T-cell (primary cell): ENCODE data around the gene TOP1. TPM values are rescaled to one million over a fixed set of nuclear protein-coding genes. Genes with fewer than 3 reads are reported as not detected.

Experiments used
- ATAC-seq, 4 experiments: fragments of 200-7000 bp in 3 of 4; fragments of 150-1000 bp in 1 of 4; cut with Tn5 transposase; replicated peaks in 1 of 4; 1 replicate in 3 of 4; 2 replicates in 1 of 4; pipeline ENCODE4 v1.10.0; 2021; ENCODE audit warnings: moderate library complexity in 3 of 4, mild to moderate bottlenecking in 2 of 4, moderate number of reproducible peaks in 1 of 4
- CTCF ChIA-PET, 2 donors: fragments of 300-600 bp; sonication (Branson Sonifier 250); formaldehyde crosslinking; loops; one replicate each; lab custom pipeline; 2022; ENCODE audit warnings: antibody characterized with exemption in 2 of 2; lab: Charles Lee
- POLR2A ChIA-PET, 2 donors: fragments of 300-600 bp; sonication (Branson Sonifier 250); formaldehyde crosslinking; loops; one replicate each; lab custom pipeline; 2022; ENCODE audit warnings: antibody characterized with exemption in 2 of 2; lab: Charles Lee
- DNase-seq, 35 experiments: peaks; one replicate each; pipeline versions ENCODE4 v3.0.0 to v3.0.0-alpha.2; 2013 to 2023
- H3K27ac ChIP-seq: one replicate; pipeline ENCODE4 v1.5.1; 2013; ENCODE audit warnings: low read length
- H3K27me3 ChIP-seq, 2 experiments: replicated peaks in 1 of 2; 1 replicate in 1 of 2; 2 replicates in 1 of 2; pipeline versions ENCODE4 v1.6.1 to v1.7.0; 2013; ENCODE audit warnings: low read length in 1 of 2, mixed read lengths in 1 of 2; ENCODE audit not compliant: control insufficient read depth in 2 of 2, insufficient read depth in 2 of 2; ENCODE audit errors: extremely low read depth in 1 of 2
- H3K36me3 ChIP-seq, 2 donors: 1 replicate in 1 of 2; 2 replicates in 1 of 2; pipeline versions ENCODE4 v1.6.1 to v1.7.0; 2013; ENCODE audit warnings: low read length in 1 of 2; ENCODE audit not compliant: control insufficient read depth in 2 of 2, insufficient read depth in 1 of 2; ENCODE audit errors: extremely low read depth in 1 of 2
- H3K4me1 ChIP-seq, 2 experiments: 1 replicate in 1 of 2; 2 replicates in 1 of 2; pipeline versions ENCODE4 v1.6.1 to v1.7.0; 2013; ENCODE audit warnings: low read length in 2 of 2, mixed read lengths in 1 of 2; ENCODE audit not compliant: insufficient read depth in 2 of 2, control insufficient read depth in 1 of 2; ENCODE audit errors: extremely low read depth in 1 of 2
- H3K4me3 ChIP-seq, 2 donors: 1 replicate in 1 of 2; 2 replicates in 1 of 2; pipeline versions ENCODE4 v1.5.1 to v1.7.0; 2013; ENCODE audit warnings: mild to moderate bottlenecking in 2 of 2, low read length in 1 of 2, moderate library complexity in 1 of 2; ENCODE audit not compliant: control insufficient read depth in 1 of 2; ENCODE audit errors: extremely low read depth in 1 of 2
- H3K9me3 ChIP-seq: 2 replicates; pipeline ENCODE4 v1.7.0; 2013
- H3K27ac Mint-ChIP-seq, 2 donors: one replicate each; pipeline ENCODE4 v1.8.0; 2020 to 2021; ENCODE audit warnings: mild to moderate bottlenecking in 2 of 2, mixed read lengths in 2 of 2
- H3K27me3 Mint-ChIP-seq, 2 donors: one replicate each; pipeline ENCODE4 v1.8.0; 2021 to 2022; ENCODE audit warnings: mixed read lengths in 2 of 2
- H3K36me3 Mint-ChIP-seq: one replicate; pipeline ENCODE4 v1.8.0; 2021; ENCODE audit warnings: mixed read lengths
- H3K4me1 Mint-ChIP-seq, 3 donors: one replicate each; pipeline ENCODE4 v1.8.0; 2020 to 2022; ENCODE audit warnings: mixed read lengths in 3 of 3, mild to moderate bottlenecking in 1 of 3
- H3K4me3 Mint-ChIP-seq, 3 donors: one replicate each; pipeline ENCODE4 v1.8.0; 2020 to 2022; ENCODE audit warnings: mild to moderate bottlenecking in 3 of 3, mixed read lengths in 3 of 3, moderate library complexity in 3 of 3
- H3K9me3 Mint-ChIP-seq, 3 donors: one replicate each; pipeline ENCODE4 v1.8.0; 2020 to 2022; ENCODE audit warnings: mixed read lengths in 3 of 3
- WGBS: methylation state at CpG from one replicate; pipeline ENCODE4 v1.1.5; 2013; ENCODE audit warnings: missing lambda C conversion rate; ENCODE audit not compliant: insufficient coverage; 5-methylcytosine and 5-hydroxymethylcytosine counted together
- total RNA-seq, 35 experiments: library from RNA in 6 of 35; stranded (reverse) in 6 of 35; fragments of 120-200 nt in 1 of 35; gene quantifications; one replicate each; pipeline versions ENCODE4 v1.2.1 to v1.2.4 and lab custom pipeline; 2013 to 2026

The TOP1 gene
- total RNA-seq, 5 donors from 2014 or later (not counting 1 experiment from before 2014, with no cell fraction given) = 30.2 to 41.2 (median 38.1) TPM

DNA sequence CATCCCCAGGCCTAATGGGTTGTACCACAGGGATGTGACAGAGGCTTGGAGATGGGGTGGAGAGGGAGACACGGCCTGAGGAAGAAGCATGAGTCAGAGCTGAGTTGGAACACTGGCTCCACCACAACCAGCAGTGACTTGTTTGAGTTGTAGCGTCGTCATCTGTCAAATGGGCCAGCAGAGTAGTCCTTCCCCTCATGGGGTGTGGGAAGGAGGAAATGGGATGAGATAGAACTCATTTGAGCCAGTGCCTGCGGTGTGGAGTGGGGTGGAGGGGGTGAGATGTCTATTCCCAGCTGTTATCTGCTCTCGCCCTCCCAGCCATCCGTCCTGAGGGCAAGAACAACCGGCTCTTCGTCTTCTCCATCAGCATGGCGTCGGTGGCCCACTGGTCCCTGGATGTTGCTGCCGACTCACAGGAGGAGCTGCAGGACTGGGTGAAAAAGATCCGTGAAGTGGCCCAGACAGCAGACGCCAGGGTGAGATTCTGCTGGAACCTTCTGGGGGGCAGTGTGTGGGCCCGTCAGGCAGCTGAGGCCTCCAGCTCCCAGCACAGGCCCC lies 141.2 kb downstream of the TOP1 start:
- Mint-ChIP-seq H3K4me1 (peaks cover 35 to 47% (median 37%) of the 10 kb centered on the region in 3 donors), H3K9me3 (no peaks in the 10 kb centered on the region), H3K4me3 (no peak overlapping the region), H3K36me3 (peaks cover 65% of the 10 kb centered on the region), H3K27ac (peak overlapping the region; percentile 81 to 84), H3K27me3 (no peaks in the 10 kb centered on the region)
- CTCF ChIA-PET = interaction anchor here (0.7 to 1.2 kb wide), 3 partner anchors 29 to 171 kb away, joined by 3 to 4 read pairs (median 3); partner anchors contain the start of gene LPIN3 (in 1 of the 2)
- POLR2A ChIA-PET = interaction anchor here in 1 of 2 donors (0.6 kb wide), 1 partner anchor 108 kb away, joined by 3 read pairs; no protein-coding TSS in a partner anchor
- ATAC-seq (no peak), DNase-seq (no peak)
- 98% methylated on average over 14 of the region's 14 CpGs for WGBS
- H3K27me3 ChIP-seq = no peaks in the 10 kb centered on the region
- H3K27ac ChIP-seq = peak overlapping the region; percentile 16
- H3K4me3 ChIP-seq = no peak overlapping the region
- H3K36me3 ChIP-seq = peaks cover 30 to 98% of the 10 kb centered on the region in 2 donors
- peaks cover 0 to 59% of the 10 kb centered on the region in 2 experiments for H3K4me1 ChIP-seq
- H3K9me3 ChIP-seq = no peaks in the 10 kb centered on the region

DNA sequence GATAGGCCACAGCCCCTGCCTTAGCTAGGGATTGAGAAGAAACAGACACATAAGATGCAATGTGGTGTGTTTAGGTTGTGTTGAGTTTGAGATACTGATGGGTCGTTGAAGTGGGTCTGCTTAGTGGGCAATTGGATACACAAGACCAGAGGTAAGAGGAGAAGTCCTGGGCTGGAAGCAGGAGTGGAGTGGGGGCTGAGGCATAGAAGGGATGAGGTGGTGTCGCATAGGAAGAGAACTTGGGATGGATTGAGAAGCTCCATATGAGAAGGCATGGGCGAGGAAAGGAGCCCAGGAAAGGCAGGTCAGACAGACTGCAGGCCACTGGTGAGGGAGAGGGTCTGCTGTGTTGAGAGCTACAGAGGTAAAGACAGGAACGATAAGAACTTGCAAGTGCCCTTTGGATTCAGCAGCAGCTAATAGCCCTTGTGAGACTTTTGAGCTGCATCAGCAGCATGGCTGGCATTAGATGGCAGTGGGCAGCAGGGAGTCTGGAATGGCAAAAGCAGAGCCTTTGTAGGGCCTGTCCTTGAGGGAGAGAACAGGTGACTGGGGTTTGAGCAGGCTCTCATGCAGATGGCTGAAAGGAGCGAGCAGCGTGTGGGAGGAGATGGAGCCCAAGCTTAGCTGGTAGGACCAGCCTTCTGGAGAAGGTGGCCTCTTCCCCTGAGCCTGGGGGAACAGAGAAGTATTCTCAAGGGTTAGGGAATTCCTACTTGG lies 141.9 kb downstream of the TOP1 start:
- no peak overlapping the region for H3K27ac ChIP-seq
- ChIA-PET POLR2A (no interaction called here), CTCF (interaction anchor here (0.6 to 1.2 kb wide), 5 partner anchors 13 to 170 kb away, joined by 3 to 5 read pairs (median 3); partner anchors contain the start of genes LPIN3 (in 1 of the 2) and TOP1 (in 1 of the 2))
- peaks cover 36 to 47% (median 38%) of the 10 kb centered on the region in 3 donors for H3K4me1 Mint-ChIP-seq
- 95% methylated on average over 6 of the region's 6 CpGs for WGBS
- H3K4me1 ChIP-seq = peaks cover 0 to 60% of the 10 kb centered on the region in 2 experiments
- H3K27me3 ChIP-seq = no peaks in the 10 kb centered on the region
- peak overlapping the region; percentile 81 to 84 for H3K27ac Mint-ChIP-seq
- no peaks in the 10 kb centered on the region for H3K9me3 ChIP-seq
- no peak for ATAC-seq
- H3K9me3 Mint-ChIP-seq = no peaks in the 10 kb centered on the region
- no peak overlapping the region for H3K4me3 Mint-ChIP-seq
- no peaks in the 10 kb centered on the region for H3K27me3 Mint-ChIP-seq
- peaks cover 28 to 96% of the 10 kb centered on the region in 2 donors for H3K36me3 ChIP-seq
- H3K36me3 Mint-ChIP-seq = peaks cover 61% of the 10 kb centered on the region
- no peak overlapping the region for H3K4me3 ChIP-seq
- peak in 2 of 35 experiments; percentile 3 to 5 for DNase-seq

DNA sequence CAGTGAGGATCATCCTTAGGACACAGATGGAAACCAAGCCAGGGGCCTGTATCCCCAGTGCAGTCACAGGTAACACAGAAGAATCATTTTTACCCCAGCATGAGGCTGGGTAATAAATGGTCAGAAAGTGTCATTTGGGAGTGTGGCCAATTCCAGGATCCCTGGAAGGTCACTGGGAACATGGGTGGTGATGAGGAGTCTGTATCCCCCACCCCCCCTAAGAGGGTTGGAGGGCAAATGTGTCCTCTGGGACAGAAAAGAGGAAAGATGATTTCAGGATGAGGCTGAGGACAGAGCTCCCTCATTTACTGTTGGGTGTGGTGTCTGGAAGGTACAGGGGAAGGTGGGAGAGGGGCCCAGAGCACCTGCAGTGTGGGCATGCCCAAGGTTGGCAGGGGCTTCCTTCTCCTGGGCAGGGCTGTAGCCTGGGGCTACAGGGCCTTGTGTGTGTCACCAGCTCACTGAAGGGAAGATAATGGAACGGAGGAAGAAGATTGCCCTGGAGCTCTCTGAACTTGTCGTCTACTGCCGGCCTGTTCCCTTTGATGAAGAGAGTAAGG lies 143.2 kb downstream of the TOP1 start:
- Mint-ChIP-seq H3K4me1 (peaks cover 28 to 41% (median 34%) of the 10 kb centered on the region in 3 donors), H3K36me3 (peaks cover 57% of the 10 kb centered on the region), H3K9me3 (no peaks in the 10 kb centered on the region), H3K4me3 (peak overlapping the region in 1 of 3 donors; percentile 20), H3K27ac (peak overlapping the region; percentile 79 to 86), H3K27me3 (no peaks in the 10 kb centered on the region)
- H3K4me1 ChIP-seq = peaks cover 0 to 51% of the 10 kb centered on the region in 2 experiments
- H3K4me3 ChIP-seq = no peak overlapping the region
- H3K9me3 ChIP-seq = no peaks in the 10 kb centered on the region
- no peak for ATAC-seq
- H3K27ac ChIP-seq = no peak overlapping the region
- DNase-seq = peak in 2 of 35 experiments; percentile 0 to 14
- ChIA-PET POLR2A (interaction anchor here (0.7 to 1.0 kb wide), 2 partner anchors 14 to 20 kb away, joined by 3 read pairs; no protein-coding TSS in a partner anchor), CTCF (interaction anchor here (0.9 to 1.3 kb wide), 3 partner anchors 15 to 168 kb away, joined by 3 to 5 read pairs (median 4); no protein-coding TSS in a partner anchor)
- no peaks in the 10 kb centered on the region for H3K27me3 ChIP-seq
- H3K36me3 ChIP-seq = peaks cover 20 to 95% of the 10 kb centered on the region in 2 donors
- 83% methylated on average over 2 of the region's 3 CpGs for WGBS

DNA sequence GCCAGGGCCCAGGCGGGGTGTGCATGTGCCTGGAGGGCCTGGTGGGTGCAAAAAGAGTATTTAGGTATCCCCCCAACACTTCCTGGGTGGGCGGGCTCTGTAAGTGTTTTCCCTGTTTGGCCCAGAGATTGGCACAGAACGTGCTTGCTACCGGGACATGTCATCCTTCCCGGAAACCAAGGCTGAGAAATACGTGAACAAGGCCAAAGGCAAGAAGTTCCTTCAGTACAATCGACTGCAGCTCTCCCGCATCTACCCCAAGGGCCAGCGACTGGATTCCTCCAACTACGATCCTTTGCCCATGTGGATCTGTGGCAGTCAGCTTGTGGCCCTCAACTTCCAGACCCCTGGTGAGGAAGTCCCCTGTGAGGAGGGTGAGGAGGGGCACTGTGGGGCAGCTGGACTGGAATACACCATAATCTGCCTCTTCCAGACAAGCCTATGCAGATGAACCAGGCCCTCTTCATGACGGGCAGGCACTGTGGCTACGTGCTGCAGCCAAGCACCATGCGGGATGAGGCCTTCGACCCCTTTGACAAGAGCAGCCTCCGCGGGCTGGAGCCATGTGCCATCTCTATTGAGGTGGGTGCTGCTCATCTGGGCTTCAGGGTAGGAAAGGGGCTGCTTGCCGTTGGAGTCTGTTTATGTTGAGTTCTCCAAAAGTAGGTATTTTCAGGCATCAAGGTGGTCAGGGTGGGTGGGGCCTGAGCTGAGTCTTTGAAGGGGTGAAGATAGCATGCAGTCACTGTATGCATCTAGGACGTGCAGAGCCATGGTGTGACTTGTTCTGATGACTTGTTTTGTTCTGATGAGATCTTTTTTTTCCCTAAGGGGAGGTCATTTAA lies 143.9 kb downstream of the TOP1 start:
- ChIA-PET CTCF (interaction anchor here (0.5 to 1.3 kb wide), 11 partner anchors 7 to 167 kb away, joined by 3 to 11 read pairs (median 4); no protein-coding TSS in a partner anchor), POLR2A (interaction anchor here (0.6 to 1.0 kb wide), 4 partner anchors 15 to 60 kb away, joined by 3 read pairs; no protein-coding TSS in a partner anchor)
- WGBS = 92% methylated on average over 13 of the region's 18 CpGs
- H3K27ac ChIP-seq = no peak overlapping the region
- peaks cover 0 to 44% of the 10 kb centered on the region in 2 experiments for H3K4me1 ChIP-seq
- H3K9me3 ChIP-seq = no peaks in the 10 kb centered on the region
- H3K27me3 Mint-ChIP-seq = no peaks in the 10 kb centered on the region
- peaks cover 21 to 35% (median 27%) of the 10 kb centered on the region in 3 donors for H3K4me1 Mint-ChIP-seq
- H3K9me3 Mint-ChIP-seq = no peaks in the 10 kb centered on the region
- no peaks in the 10 kb centered on the region for H3K27me3 ChIP-seq
- ATAC-seq = peak; percentile 12 to 42 (median 25)
- H3K36me3 ChIP-seq = peaks cover 20 to 94% of the 10 kb centered on the region in 2 donors
- H3K27ac Mint-ChIP-seq = peak overlapping the region; percentile 65 to 79
- no peak overlapping the region for H3K4me3 Mint-ChIP-seq
- DNase-seq = peak in 3 of 35 experiments; percentile 2 to 22 (median 12)
- H3K4me3 ChIP-seq = no peak overlapping the region
- peaks cover 51% of the 10 kb centered on the region for H3K36me3 Mint-ChIP-seq

DNA sequence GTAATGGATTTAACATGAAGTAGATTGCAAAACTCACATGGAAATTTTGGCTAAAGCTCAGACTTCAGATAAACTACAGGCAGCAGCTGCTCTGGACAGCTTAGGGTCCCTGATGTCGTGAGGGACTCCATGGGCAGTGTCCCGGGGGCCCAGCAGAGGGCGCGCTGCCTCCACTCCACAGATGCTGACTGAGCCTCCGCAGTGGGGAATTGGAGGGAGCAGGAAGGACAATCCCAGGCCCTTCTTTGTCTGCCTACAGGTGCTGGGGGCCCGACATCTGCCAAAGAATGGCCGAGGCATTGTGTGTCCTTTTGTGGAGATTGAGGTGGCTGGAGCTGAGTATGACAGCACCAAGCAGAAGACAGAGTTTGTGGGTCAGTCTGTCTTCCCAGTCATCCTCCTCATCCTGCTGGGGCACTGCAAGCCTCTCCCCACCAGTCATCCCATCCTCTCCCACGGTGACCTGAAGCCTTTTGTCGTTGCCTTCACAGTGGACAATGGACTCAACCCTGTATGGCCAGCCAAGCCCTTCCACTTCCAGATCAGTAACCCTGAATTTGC lies 144.6 kb downstream of the TOP1 start:
- H3K27me3 Mint-ChIP-seq = no peaks in the 10 kb centered on the region
- peaks cover 51% of the 10 kb centered on the region for H3K36me3 Mint-ChIP-seq
- peak in 34 of 35 experiments; percentile 20 to 77 (median 54) for DNase-seq
- H3K27ac Mint-ChIP-seq = peak overlapping the region; percentile 65 to 79
- CTCF ChIA-PET = interaction anchor here (0.5 to 1.3 kb wide), 10 partner anchors 8 to 166 kb away, joined by 3 to 11 read pairs (median 4); no protein-coding TSS in a partner anchor
- H3K36me3 ChIP-seq = peaks cover 23 to 92% of the 10 kb centered on the region in 2 donors
- POLR2A ChIA-PET = interaction anchor here (0.6 to 0.9 kb wide), 3 partner anchors 24 to 59 kb away, joined by 3 read pairs; no protein-coding TSS in a partner anchor
- H3K4me1 ChIP-seq = peaks cover 0 to 37% of the 10 kb centered on the region in 2 experiments
- peaks cover 18 to 35% (median 27%) of the 10 kb centered on the region in 3 donors for H3K4me1 Mint-ChIP-seq
- 48% methylated on average over 7 of the region's 9 CpGs for WGBS
- no peak overlapping the region for H3K4me3 Mint-ChIP-seq
- H3K27me3 ChIP-seq = no peaks in the 10 kb centered on the region
- no peak overlapping the region for H3K4me3 ChIP-seq
- H3K9me3 Mint-ChIP-seq = no peaks in the 10 kb centered on the region
- no peaks in the 10 kb centered on the region for H3K9me3 ChIP-seq
- ATAC-seq = peak; percentile 78 to 92 (median 79)
- H3K27ac ChIP-seq = peak overlapping the region; percentile 15
